Activated naive CD8-positive, alpha-beta T cell treated with anti-CD3 and anti-CD28 coated beads, Interleukin-2, amount 10 ng/mL, durations not matched to agents 7 days and 5 days (primary cell): ENCODE results near the gene PRRT1. TPM values are rescaled to one million over a fixed set of nuclear protein-coding genes. Genes with fewer than 3 reads are reported as not detected.
"Not testable (repeated sequence)": the region's sequence is repeated elsewhere in the genome, so short reads cannot be mapped to it uniquely, and the experiment has no call there.

ENCODE experiments used
- ATAC-seq: fragments of 150-1000 bp; cut with Tn5 transposase; one replicate; pipeline ENCODE4 v1.10.0; 2021; ENCODE audit warnings: low read depth, moderate library complexity
- POLR2A ChIA-PET: fragments of 350-600 bp; sonication (Branson Sonifier 250); formaldehyde crosslinking; loops from one replicate; lab custom pipeline; 2021; ENCODE audit warnings: antibody characterized with exemption; lab: Charles Lee
- DNase-seq: peaks from one replicate; pipeline ENCODE4 v3.0.0; 2021
- H3K27ac Mint-ChIP-seq: one replicate; pipeline ENCODE4 v1.8.0; 2022; ENCODE audit warnings: mild to moderate bottlenecking, mixed read lengths
- H3K27me3 Mint-ChIP-seq: one replicate; pipeline ENCODE4 v1.8.0; 2022; ENCODE audit warnings: mild to moderate bottlenecking, moderate library complexity, mixed read lengths
- H3K36me3 Mint-ChIP-seq: one replicate; pipeline ENCODE4 v1.8.0; 2021; ENCODE audit warnings: mild to moderate bottlenecking, mixed read lengths
- H3K4me1 Mint-ChIP-seq: one replicate; pipeline ENCODE4 v1.8.0; 2021; ENCODE audit warnings: mixed read lengths
- H3K4me3 Mint-ChIP-seq: one replicate; pipeline ENCODE4 v1.8.0; 2022; ENCODE audit warnings: mild to moderate bottlenecking, moderate library complexity, mixed read lengths
- H3K9me3 Mint-ChIP-seq: one replicate; pipeline ENCODE4 v1.8.0; 2021; ENCODE audit warnings: mixed read lengths
- total RNA-seq, 2 experiments: library from RNA; stranded (reverse); gene quantifications; one replicate each; pipeline ENCODE4 v1.2.3, GENCODE V29; 2021

PRRT1 gene
- total RNA-seq, 2 experiments from 2014 or later = 1.1 to 1.2 TPM

GRCh38 chr6:32113386-32114352 is 38.1 kb downstream of the PRRT1 start:
- Mint-ChIP-seq H3K4me3 (no peak overlapping the region), H3K4me1 (peaks cover 6% of the 10 kb centered on the region), H3K9me3 (no peaks in the 10 kb centered on the region), H3K36me3 (peaks cover 13% of the 10 kb centered on the region), H3K27ac (no peak overlapping the region), H3K27me3 (peaks cover 9% of the 10 kb centered on the region)
- no peak for ATAC-seq
- POLR2A ChIA-PET = no interaction called here
- DNase-seq = no peak

- DNase-seq = no peak
- Mint-ChIP-seq H3K4me3 (no peak overlapping the region), H3K27me3 (peaks cover 16% of the 10 kb centered on the region), H3K36me3 (peaks cover 13% of the 10 kb centered on the region), H3K4me1 (peaks cover 6% of the 10 kb centered on the region), H3K27ac (peak overlapping the region; percentile 23), H3K9me3 (no peaks in the 10 kb centered on the region)
- POLR2A ChIA-PET = no interaction called here
- no peak for ATAC-seq
Measured at GRCh38 chr6:32112431-32112980, 39.2 kb downstream of the PRRT1 start.

DNA sequence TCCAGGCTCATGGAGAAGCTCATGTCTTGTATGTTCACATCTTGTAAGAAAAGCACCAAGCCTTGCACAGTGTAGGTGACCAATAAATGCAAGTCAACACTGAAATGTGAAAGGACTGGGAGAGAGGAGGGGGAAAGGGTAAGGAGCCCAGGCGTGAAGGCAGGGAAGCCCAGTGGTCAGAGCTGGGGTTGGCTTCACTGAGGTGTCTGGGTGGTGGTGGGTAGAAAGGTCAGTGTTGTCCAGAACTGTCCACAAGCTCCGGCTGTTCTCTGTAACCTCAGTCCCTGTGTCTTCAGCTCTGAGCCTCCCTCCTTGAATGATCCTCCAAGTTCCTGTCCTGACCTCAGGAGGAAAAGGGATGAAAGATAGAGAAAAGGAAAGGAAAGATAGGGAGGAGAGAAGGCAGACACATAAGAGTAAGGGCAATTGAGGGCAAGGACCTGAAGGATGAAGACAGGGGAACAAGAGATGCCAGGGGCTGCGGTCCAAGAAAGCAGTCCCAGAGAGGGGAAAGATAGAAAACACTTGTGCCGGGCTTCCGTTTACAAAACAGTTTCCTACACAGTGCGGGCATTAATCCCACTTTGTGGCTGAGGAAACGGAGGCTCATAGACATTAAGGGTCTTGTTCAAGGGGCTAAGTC is 40.2 kb downstream of the PRRT1 start:
- POLR2A ChIA-PET = interaction anchor here (0.6 to 0.7 kb wide), 2 partner anchors 11 to 138 kb away, joined by 3 to 6 read pairs; no protein-coding TSS in a partner anchor
- no peaks in the 10 kb centered on the region for H3K9me3 Mint-ChIP-seq
- peaks cover 16% of the 10 kb centered on the region for H3K27me3 Mint-ChIP-seq
- H3K4me1 Mint-ChIP-seq = peaks cover 6% of the 10 kb centered on the region
- DNase-seq = no peak
- H3K27ac Mint-ChIP-seq = no peak overlapping the region
- ATAC-seq = no peak
- H3K36me3 Mint-ChIP-seq = peaks cover 13% of the 10 kb centered on the region
- no peak overlapping the region for H3K4me3 Mint-ChIP-seq

- Mint-ChIP-seq H3K27me3 (peaks cover 16% of the 10 kb centered on the region), H3K4me3 (no peak overlapping the region), H3K4me1 (peaks cover 6% of the 10 kb centered on the region), H3K9me3 (no peaks in the 10 kb centered on the region), H3K27ac (no peak overlapping the region), H3K36me3 (peaks cover 9% of the 10 kb centered on the region)
- DNase-seq = no peak
- no peak for ATAC-seq
- POLR2A ChIA-PET = interaction anchor here (0.7 kb wide), 1 partner anchor 10 kb away, joined by 6 read pairs; no protein-coding TSS in a partner anchor
Measured at GRCh38 chr6:32110632-32111031, 41.1 kb downstream of the PRRT1 start.

- H3K27me3 Mint-ChIP-seq = peaks cover 16% of the 10 kb centered on the region
- peaks cover 5% of the 10 kb centered on the region for H3K36me3 Mint-ChIP-seq
- DNase-seq (no peak), ATAC-seq (no peak)
- H3K4me3 Mint-ChIP-seq = no peak overlapping the region
- POLR2A ChIA-PET = no interaction called here
- peaks cover 6% of the 10 kb centered on the region for H3K4me1 Mint-ChIP-seq
- no peaks in the 10 kb centered on the region for H3K9me3 Mint-ChIP-seq
- H3K27ac Mint-ChIP-seq = no peak overlapping the region
Measured at GRCh38 chr6:32109765-32110160, 42.0 kb downstream of the PRRT1 start.

GRCh38 chr6:32109114-32109764 is 42.5 kb downstream of the PRRT1 start, which contains the start of gene TNXB:
TNXB (minus strand) TSS chr6:32109338; CDS start chr6:32098198, 11,140 bp downstream.
- no peaks in the 10 kb centered on the region for H3K9me3 Mint-ChIP-seq
- H3K4me1 Mint-ChIP-seq = peaks cover 6% of the 10 kb centered on the region
- no peak within 1 kb of the TSS for H3K4me3 Mint-ChIP-seq
- peaks cover 16% of the 10 kb centered on the region for H3K27me3 Mint-ChIP-seq
- DNase-seq = no peak
- POLR2A ChIA-PET = no interaction called here
- H3K27ac Mint-ChIP-seq = no peak within 1 kb of the TSS
- ATAC-seq = no peak
- peaks cover 4% of the 10 kb centered on the region for H3K36me3 Mint-ChIP-seq

DNA sequence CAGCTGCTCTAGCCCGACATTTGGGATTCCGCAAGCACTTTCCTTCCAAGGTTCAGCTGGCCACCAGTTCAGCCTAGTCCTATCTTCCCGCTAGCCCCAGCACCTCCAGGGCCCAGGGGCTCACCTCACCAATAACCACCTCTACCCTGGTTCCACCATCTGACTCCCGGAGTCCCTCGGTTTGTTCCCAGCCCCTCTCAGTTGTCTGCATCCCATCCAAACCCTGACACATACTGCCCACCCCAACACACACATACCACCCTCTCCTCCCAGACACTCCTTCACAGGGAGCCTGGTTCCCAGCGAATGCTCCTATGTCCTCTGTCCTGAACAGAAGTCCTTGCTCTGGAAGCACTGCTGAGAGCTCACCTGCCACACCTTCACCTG is 43.0 kb downstream of the PRRT1 start:
- POLR2A ChIA-PET = no interaction called here
- peaks cover 6% of the 10 kb centered on the region for H3K4me1 Mint-ChIP-seq
- H3K36me3 Mint-ChIP-seq = peaks cover 4% of the 10 kb centered on the region
- ATAC-seq (no peak), DNase-seq (no peak)
- peaks cover 16% of the 10 kb centered on the region for H3K27me3 Mint-ChIP-seq
- no peak overlapping the region for H3K27ac Mint-ChIP-seq
- H3K9me3 Mint-ChIP-seq = no peaks in the 10 kb centered on the region
- no peak overlapping the region for H3K4me3 Mint-ChIP-seq

DNA sequence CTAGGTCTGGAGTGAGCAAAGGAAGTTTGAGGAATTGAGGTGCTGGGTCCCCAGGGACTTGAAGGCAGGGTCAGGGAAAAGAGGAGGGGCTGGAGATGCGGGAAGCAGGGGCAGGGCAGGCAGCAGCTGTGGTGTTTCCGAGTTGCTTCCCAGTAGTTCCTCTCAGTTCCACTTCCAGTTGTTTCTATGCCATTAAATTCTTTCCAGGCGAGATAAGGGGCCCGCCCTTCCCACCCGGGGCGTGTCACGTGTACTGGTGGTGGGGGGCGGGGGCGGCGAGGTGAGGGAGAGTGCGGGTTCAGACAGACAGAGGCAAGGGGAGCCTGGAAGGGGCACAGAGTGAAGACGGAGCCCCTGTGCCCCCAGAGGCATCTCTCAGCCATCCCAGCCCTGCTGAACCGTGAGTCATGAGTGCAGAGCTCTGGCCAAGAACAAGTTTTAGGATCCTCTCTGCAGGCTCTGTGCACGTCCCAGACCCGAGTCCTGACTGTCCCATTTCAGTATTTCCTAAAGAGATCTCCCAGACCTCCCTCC is 43.6 kb downstream of the PRRT1 start:
- DNase-seq (no peak), ATAC-seq (no peak)
- POLR2A ChIA-PET = interaction anchor here (0.6 to 0.7 kb wide), 2 partner anchors 90 to 378 kb away, joined by 3 read pairs; no protein-coding TSS in a partner anchor
- Mint-ChIP-seq H3K4me1 (peaks cover 6% of the 10 kb centered on the region), H3K9me3 (no peaks in the 10 kb centered on the region), H3K4me3 (no peak overlapping the region), H3K36me3 (peaks cover 4% of the 10 kb centered on the region), H3K27ac (no peak overlapping the region), H3K27me3 (peaks cover 16% of the 10 kb centered on the region)

DNA sequence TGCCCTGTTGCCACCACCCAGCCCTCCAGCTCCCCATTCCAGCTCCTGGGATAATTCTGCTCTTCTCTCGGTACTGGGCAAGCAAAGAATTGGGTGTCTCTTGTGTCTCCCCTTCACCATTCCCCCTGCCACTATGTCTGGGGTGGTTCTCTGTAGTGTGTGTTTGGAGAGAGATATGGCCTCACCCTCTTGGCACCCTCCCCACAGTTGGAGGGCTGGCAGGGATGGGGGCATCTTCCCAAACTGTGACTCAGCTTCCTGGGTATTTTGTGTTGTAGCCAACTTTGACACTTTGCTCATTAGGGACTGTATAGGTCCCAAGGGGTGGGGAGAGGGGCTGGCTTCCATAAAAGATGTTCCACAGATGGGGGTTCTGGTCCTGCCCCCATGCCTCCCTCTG is 44.3 kb downstream of the PRRT1 start:
- peaks cover 2% of the 10 kb centered on the region for H3K36me3 Mint-ChIP-seq
- H3K9me3 Mint-ChIP-seq = no peaks in the 10 kb centered on the region
- POLR2A ChIA-PET = interaction anchor here (0.7 kb wide), 1 partner anchor 377 kb away, joined by 3 read pairs; no protein-coding TSS in a partner anchor
- H3K27ac Mint-ChIP-seq = no peak overlapping the region
- peaks cover 19% of the 10 kb centered on the region for H3K27me3 Mint-ChIP-seq
- ATAC-seq (no peak), DNase-seq (no peak)
- H3K4me3 Mint-ChIP-seq = no peak overlapping the region
- H3K4me1 Mint-ChIP-seq = peaks cover 6% of the 10 kb centered on the region

- Mint-ChIP-seq H3K4me3 (no peak overlapping the region), H3K4me1 (peaks cover 6% of the 10 kb centered on the region), H3K9me3 (no peaks in the 10 kb centered on the region), H3K27ac (no peak overlapping the region), H3K27me3 (peaks cover 19% of the 10 kb centered on the region), H3K36me3 (no peaks in the 10 kb centered on the region)
- ATAC-seq = no peak
- DNase-seq = no peak
- POLR2A ChIA-PET = no interaction called here
Measured at GRCh38 chr6:32105433-32105832, 46.3 kb downstream of the PRRT1 start.

DNA sequence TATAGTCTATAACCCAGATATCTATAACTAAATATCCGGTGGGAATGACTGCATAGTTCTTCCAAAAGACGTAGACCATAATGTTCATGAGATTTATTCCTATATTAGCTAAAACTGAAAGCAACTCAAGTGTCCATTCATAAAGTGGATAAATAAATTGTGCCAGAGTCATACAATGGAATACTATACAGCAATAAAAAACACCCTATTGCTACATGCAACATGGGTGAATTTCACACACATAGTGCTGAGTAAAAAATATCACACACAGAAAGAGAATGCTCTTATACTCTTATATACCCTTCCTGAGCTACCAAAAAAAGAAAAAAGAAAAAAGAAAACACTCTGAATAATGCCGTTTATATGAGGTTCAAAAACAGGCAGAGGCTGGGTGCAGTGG is 49.5 kb downstream of the PRRT1 start:
- ATAC-seq (no peak), DNase-seq (no peak)
- Mint-ChIP-seq H3K4me1 (no peaks in the 10 kb centered on the region), H3K36me3 (no peaks in the 10 kb centered on the region), H3K4me3 (no peak overlapping the region), H3K27ac (no peak overlapping the region), H3K9me3 (no peaks in the 10 kb centered on the region), H3K27me3 (peaks cover 26% of the 10 kb centered on the region)
- POLR2A ChIA-PET = no interaction called here

DNA sequence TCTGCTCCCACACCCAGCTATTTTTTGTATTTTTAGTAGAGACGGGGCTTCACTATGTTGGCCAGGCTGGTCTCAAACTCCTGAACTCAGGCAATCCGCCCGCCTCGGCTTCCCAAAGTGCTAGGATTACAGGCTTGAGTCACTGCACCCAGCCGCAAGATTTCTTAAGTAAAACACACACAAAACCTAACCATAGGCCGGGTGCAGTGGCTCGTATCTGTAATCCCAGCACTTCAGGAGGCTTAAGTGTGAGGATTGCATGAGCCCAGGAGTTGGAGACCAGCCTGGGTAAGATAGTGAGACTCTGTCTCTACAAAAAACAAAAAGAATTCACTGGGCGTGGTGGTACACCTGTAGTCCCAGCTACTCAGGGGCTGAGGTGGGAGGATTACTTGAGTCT is 51.5 kb downstream of the PRRT1 start:
- DNase-seq, H3K9me3 Mint-ChIP-seq, H3K4me1 Mint-ChIP-seq, H3K27ac Mint-ChIP-seq, H3K4me3 Mint-ChIP-seq, H3K36me3 Mint-ChIP-seq, POLR2A ChIA-PET, ATAC-seq: not testable (repeated sequence)
- H3K27me3 Mint-ChIP-seq = peaks cover 36% of the 10 kb centered on the region
